A549 (cell line): ENCODE data around the gene SLC35B2.

Experiments used
- CBX8 ChIP-seq: fragments of 200-600 bp; sonication (generic); IDR thresholded peaks from 2 replicates; pipeline ENCODE4 v1.6.1; 2016
- CEBPB ChIP-seq, 2 experiments: fragments of >200 bp in 1 of 2; sonication (Bioruptor Twin) in 1 of 2; formaldehyde crosslinking in 1 of 2; IDR thresholded peaks; 2 replicates each; pipeline ENCODE4 v1.6.1; 2012 to 2016
- EP300 ChIP-seq, 2 experiments: fragments of >200 bp; sonication (Bioruptor Twin); formaldehyde crosslinking; IDR thresholded peaks; 2 replicates in 1 of 2; 3 replicates in 1 of 2; pipeline ENCODE4 v1.6.1; 2016 to 2017
- PHF8 ChIP-seq: fragments of 200-600 bp; sonication (generic); IDR thresholded peaks from 2 replicates; pipeline ENCODE4 v1.6.1; 2016; ENCODE audit warnings: low read depth, mild to moderate bottlenecking, antibody characterized with exemption, moderate library complexity, borderline replicate concordance
- POLR2A ChIP-seq: IDR thresholded peaks from 2 replicates; pipeline ENCODE4 v1.6.1; 2012; ENCODE audit warnings: mild to moderate bottlenecking, low read length
- RAD21 ChIP-seq, 2 experiments: fragments of >200 bp in 1 of 2; sonication (Bioruptor Twin) in 1 of 2; formaldehyde crosslinking in 1 of 2; IDR thresholded peaks in 1 of 2; conservative IDR thresholded peaks in 1 of 2; 2 replicates in 1 of 2; 3 replicates in 1 of 2; pipeline ENCODE4 v1.6.1; 2012 to 2018; ENCODE audit warnings: inconsistent platforms in 1 of 2
- TF ChIP-seq, protein P1 (sequence below): fragments of >200 bp; sonication (Bioruptor Twin); formaldehyde crosslinking; IDR thresholded peaks from 3 replicates; pipeline ENCODE4 v1.5.1; 2016
- TF ChIP-seq, protein P2 (sequence below): IDR thresholded peaks from 2 replicates; pipeline ENCODE4 v1.6.1; 2012

DNA sequence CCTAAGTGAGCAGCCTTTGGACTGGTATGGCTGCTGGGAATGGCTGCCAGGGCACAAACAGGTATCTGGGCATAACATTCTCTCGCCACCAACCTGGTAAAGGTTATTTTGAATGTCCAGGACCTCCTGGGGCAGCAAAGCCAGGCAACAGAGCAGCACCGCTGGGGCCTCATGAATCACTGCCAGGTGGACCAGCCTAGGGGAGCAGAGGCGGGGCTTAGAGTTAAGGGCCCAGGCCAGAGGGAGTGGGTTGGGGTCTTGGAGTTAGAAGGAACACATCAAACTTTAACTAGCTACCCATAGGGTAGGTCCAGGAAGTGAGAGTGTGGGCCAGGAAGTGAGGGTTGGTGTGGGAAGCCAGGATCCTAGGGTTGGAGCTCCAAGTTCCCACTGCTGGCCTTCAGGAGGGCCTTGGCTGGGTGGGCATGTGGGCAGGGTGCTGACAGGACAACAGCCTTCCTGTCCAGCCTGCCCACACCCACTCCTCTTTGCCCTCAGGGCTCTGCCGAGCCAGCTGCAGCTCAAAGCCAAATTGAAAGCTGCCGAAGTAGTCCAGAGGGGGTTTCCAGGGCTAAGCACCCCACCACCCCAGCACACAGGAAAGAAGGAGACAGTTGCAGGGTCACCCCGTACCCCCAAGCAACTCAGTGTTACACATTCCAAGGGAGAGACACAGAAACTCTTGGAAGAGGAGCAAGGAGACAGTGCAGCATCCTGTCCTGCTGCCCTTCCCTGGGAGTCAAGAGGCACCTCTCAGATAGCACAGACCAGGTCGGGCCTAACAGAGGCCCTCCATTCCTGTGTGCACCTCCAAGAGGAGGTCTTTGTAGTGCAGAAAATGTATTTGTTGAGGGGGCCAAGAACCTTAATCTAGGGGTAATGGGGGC, 5.4 kb upstream of the SLC35B2 start:
- TF ChIP-seq EP300 (IDR thresholded peaks at IDR 0.05) (no peak), CBX8 (no peak), POLR2A (no peak), CEBPB (IDR thresholded peaks at IDR 0.05) (no peak), PHF8 (no peak), RAD21 (conservative IDR thresholded peaks at IDR 0.05 in 1 of 2, IDR thresholded peaks at IDR 0.05 in 1 of 2) (no peak)
- TF ChIP-seq, protein P1, sequence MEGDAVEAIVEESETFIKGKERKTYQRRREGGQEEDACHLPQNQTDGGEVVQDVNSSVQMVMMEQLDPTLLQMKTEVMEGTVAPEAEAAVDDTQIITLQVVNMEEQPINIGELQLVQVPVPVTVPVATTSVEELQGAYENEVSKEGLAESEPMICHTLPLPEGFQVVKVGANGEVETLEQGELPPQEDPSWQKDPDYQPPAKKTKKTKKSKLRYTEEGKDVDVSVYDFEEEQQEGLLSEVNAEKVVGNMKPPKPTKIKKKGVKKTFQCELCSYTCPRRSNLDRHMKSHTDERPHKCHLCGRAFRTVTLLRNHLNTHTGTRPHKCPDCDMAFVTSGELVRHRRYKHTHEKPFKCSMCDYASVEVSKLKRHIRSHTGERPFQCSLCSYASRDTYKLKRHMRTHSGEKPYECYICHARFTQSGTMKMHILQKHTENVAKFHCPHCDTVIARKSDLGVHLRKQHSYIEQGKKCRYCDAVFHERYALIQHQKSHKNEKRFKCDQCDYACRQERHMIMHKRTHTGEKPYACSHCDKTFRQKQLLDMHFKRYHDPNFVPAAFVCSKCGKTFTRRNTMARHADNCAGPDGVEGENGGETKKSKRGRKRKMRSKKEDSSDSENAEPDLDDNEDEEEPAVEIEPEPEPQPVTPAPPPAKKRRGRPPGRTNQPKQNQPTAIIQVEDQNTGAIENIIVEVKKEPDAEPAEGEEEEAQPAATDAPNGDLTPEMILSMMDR: no peak
- TF ChIP-seq, protein P2, sequence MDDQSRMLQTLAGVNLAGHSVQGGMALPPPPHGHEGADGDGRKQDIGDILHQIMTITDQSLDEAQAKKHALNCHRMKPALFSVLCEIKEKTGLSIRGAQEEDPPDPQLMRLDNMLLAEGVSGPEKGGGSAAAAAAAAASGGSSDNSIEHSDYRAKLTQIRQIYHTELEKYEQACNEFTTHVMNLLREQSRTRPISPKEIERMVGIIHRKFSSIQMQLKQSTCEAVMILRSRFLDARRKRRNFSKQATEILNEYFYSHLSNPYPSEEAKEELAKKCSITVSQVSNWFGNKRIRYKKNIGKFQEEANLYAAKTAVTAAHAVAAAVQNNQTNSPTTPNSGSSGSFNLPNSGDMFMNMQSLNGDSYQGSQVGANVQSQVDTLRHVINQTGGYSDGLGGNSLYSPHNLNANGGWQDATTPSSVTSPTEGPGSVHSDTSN: no peak
